IPS-20b (cell line): ENCODE results near the gene TNNT3.
"Not testable (repeated sequence)": the region's sequence is repeated elsewhere in the genome, so short reads cannot be mapped to it uniquely, and the experiment has no call there.

Experiments
- H3K27ac ChIP-seq: one replicate; pipeline ENCODE4 v1.5.1; 2013; ENCODE audit warnings: low read length
- H3K27me3 ChIP-seq: 2 replicates; pipeline ENCODE4 v1.6.1; 2013; ENCODE audit warnings: mild to moderate bottlenecking, low read length, inconsistent platforms; ENCODE audit not compliant: insufficient read depth
- H3K36me3 ChIP-seq: 2 replicates; pipeline ENCODE4 v1.6.1; 2013; ENCODE audit warnings: low read depth, mild to moderate bottlenecking, inconsistent platforms, low read length, moderate library complexity; ENCODE audit not compliant: insufficient read depth
- H3K4me1 ChIP-seq: 2 replicates; pipeline ENCODE4 v1.6.1; 2013; ENCODE audit warnings: mild to moderate bottlenecking, control low read depth, inconsistent platforms, low read length, moderate library complexity; ENCODE audit not compliant: insufficient read depth
- H3K4me3 ChIP-seq: 2 replicates; pipeline ENCODE4 v1.5.1; 2013; ENCODE audit warnings: mild to moderate bottlenecking, low read length, inconsistent platforms
- H3K9ac ChIP-seq: 2 replicates; pipeline ENCODE4 v1.6.1; 2013; ENCODE audit warnings: low read depth, mild to moderate bottlenecking, inconsistent platforms, low read length, moderate library complexity
- H3K9me3 ChIP-seq: 2 replicates; pipeline ENCODE4 v1.6.1; 2013; ENCODE audit warnings: mild to moderate bottlenecking, low read depth, low read length, inconsistent platforms; ENCODE audit not compliant: insufficient read depth

Gene TNNT3

GRCh38 chr11:1919391-1920127 lies at the start of gene TNNT3:
Gene TNNT3 (plus strand): TSS chr11:1919703. CDS start chr11:1922875, 3,172 bp downstream.
- H3K4me1 ChIP-seq, result no peaks in the 10 kb centered on the region
- no peaks in the 10 kb centered on the region for H3K36me3 ChIP-seq
- no peaks in the 10 kb centered on the region for H3K27me3 ChIP-seq
- no peak within 1 kb of the TSS for H3K27ac ChIP-seq
- no peak within 1 kb of the TSS for H3K4me3 ChIP-seq
- H3K9ac ChIP-seq, result no peak within 1 kb of the TSS
- no peaks in the 10 kb centered on the region for H3K9me3 ChIP-seq

- Histone ChIP-seq H3K4me1 (no peaks in the 10 kb centered on the region), H3K27me3 (peaks cover 17% of the 10 kb centered on the region), H3K4me3 (no peak overlapping the region)
Observed at GRCh38 chr11:1870326-1870696, 49.2 kb upstream of the TNNT3 start.

GRCh38 chr11:1870721-1871466 lies 48.6 kb upstream of the TNNT3 start:
- Histone ChIP-seq H3K9ac (no peak overlapping the region), H3K27me3 (peaks cover 17% of the 10 kb centered on the region), H3K36me3 (no peaks in the 10 kb centered on the region), H3K9me3 (no peaks in the 10 kb centered on the region), H3K27ac (no peak overlapping the region), H3K4me3 (no peak overlapping the region), H3K4me1 (no peaks in the 10 kb centered on the region)

More at GRCh38 chr11:1870326-1870696, 49.2 kb upstream of the TNNT3 start:
- Histone ChIP-seq H3K9ac (no peak overlapping the region), H3K36me3 (no peaks in the 10 kb centered on the region), H3K9me3 (no peaks in the 10 kb centered on the region), H3K27ac (no peak overlapping the region)

- H3K4me3 ChIP-seq, result no peak overlapping the region
- peaks cover 17% of the 10 kb centered on the region for H3K27me3 ChIP-seq
- no peaks in the 10 kb centered on the region for H3K9me3 ChIP-seq
- H3K27ac ChIP-seq, result no peak overlapping the region
- H3K4me1 ChIP-seq, result no peaks in the 10 kb centered on the region
- no peak overlapping the region for H3K9ac ChIP-seq
- H3K36me3 ChIP-seq, result no peaks in the 10 kb centered on the region
Observed at GRCh38 chr11:1871531-1871930, 48.0 kb upstream of the TNNT3 start.

GRCh38 chr11:1872267-1872985 lies 47.1 kb upstream of the TNNT3 start:
- Histone ChIP-seq H3K9ac (no peak overlapping the region), H3K27ac (no peak overlapping the region), H3K27me3 (peaks cover 17% of the 10 kb centered on the region), H3K4me3 (no peak overlapping the region), H3K36me3 (no peaks in the 10 kb centered on the region), H3K9me3 (no peaks in the 10 kb centered on the region), H3K4me1 (no peaks in the 10 kb centered on the region)

GRCh38 chr11:1873048-1873812 lies 46.3 kb upstream of the TNNT3 start:
- H3K27me3 ChIP-seq, result peaks cover 17% of the 10 kb centered on the region
- H3K9ac ChIP-seq, result no peak overlapping the region
- no peak overlapping the region for H3K4me3 ChIP-seq
- no peaks in the 10 kb centered on the region for H3K36me3 ChIP-seq
- H3K27ac ChIP-seq, result no peak overlapping the region
- H3K4me1 ChIP-seq, result no peaks in the 10 kb centered on the region
- H3K9me3 ChIP-seq, result no peaks in the 10 kb centered on the region

- peaks cover 17% of the 10 kb centered on the region for H3K27me3 ChIP-seq
- not testable (repeated sequence) for H3K9ac ChIP-seq, H3K27ac ChIP-seq, H3K36me3 ChIP-seq, H3K4me1 ChIP-seq, H3K4me3 ChIP-seq, H3K9me3 ChIP-seq
Observed at GRCh38 chr11:1873813-1874150, 45.7 kb upstream of the TNNT3 start.

- not testable (repeated sequence) for H3K9ac ChIP-seq, H3K9me3 ChIP-seq, H3K36me3 ChIP-seq
Observed at GRCh38 chr11:1874441-1875092, 44.9 kb upstream of the TNNT3 start.

GRCh38 chr11:1875093-1875850 lies 44.2 kb upstream of the TNNT3 start:
- Histone ChIP-seq H3K4me1 (no peaks in the 10 kb centered on the region), H3K27ac (no peak overlapping the region), H3K9ac (no peak overlapping the region), H3K27me3 (peaks cover 12% of the 10 kb centered on the region), H3K36me3 (no peaks in the 10 kb centered on the region), H3K9me3 (no peaks in the 10 kb centered on the region), H3K4me3 (no peak overlapping the region)

More at GRCh38 chr11:1874441-1875092, 44.9 kb upstream of the TNNT3 start:
- not testable (repeated sequence) for H3K27ac ChIP-seq, H3K4me3 ChIP-seq, H3K4me1 ChIP-seq
- H3K27me3 ChIP-seq, result peaks cover 17% of the 10 kb centered on the region

GRCh38 chr11:1875851-1876301 lies 43.6 kb upstream of the TNNT3 start:
- not testable (repeated sequence) for H3K27ac ChIP-seq, H3K4me1 ChIP-seq, H3K27me3 ChIP-seq, H3K36me3 ChIP-seq, H3K4me3 ChIP-seq, H3K9ac ChIP-seq, H3K9me3 ChIP-seq
